ENCODE measurements around the gene CHAD. TPM values are rescaled to one million over a fixed set of nuclear protein-coding genes. Genes with fewer than 3 reads are reported as not detected.
"Not testable (repeated sequence)": the region's sequence is repeated elsewhere in the genome, so short reads cannot be mapped to it uniquely, and the experiment has no call there.

Gene CHAD
- total RNA-seq, 1 experiment from 2014 or later: not detected

GRCh38 chr17:50476545-50477315 lies 8.1 kb upstream of the CHAD start:
- BruUV-seq (replicated peaks): no TSS peak
- Mint-ChIP-seq H3K27ac (ENCODE audit: unreplicated experiment) (peak overlapping the region; percentile 1), H3K36me3 (ENCODE audit: insufficient read depth, unreplicated experiment) (peaks cover 23% of the 10 kb centered on the region), H3K4me1 (ENCODE audit: low read depth, unreplicated experiment) (peaks cover 37% of the 10 kb centered on the region), H3K4me3 (ENCODE audit: unreplicated experiment) (peak overlapping the region; percentile 48), H3K9me3 (ENCODE audit: unreplicated experiment) (no peaks in the 10 kb centered on the region), H3K27me3 (ENCODE audit: insufficient read depth, unreplicated experiment) (no peaks in the 10 kb centered on the region)
- TF ChIP-seq CTCF (IDR thresholded peaks at IDR 0.05; ENCODE audit: insufficient read depth in 1 of 2, low read depth in 1 of 2, low read length in 1 of 2, severe bottlenecking in 1 of 2, unreplicated experiment in 1 of 2): no peak
- Histone ChIP-seq H3K4me3 (ENCODE audit: low read depth, low read length) (no peak overlapping the region; the same call in 1 of the 2 replicates), H3K9me3 (no peaks in the 10 kb centered on the region), H3K27me3 (replicated peaks; ENCODE audit: control insufficient read depth, insufficient read depth, low read length) (no peaks in the 10 kb centered on the region), H3K36me3 (ENCODE audit: control insufficient read depth, insufficient read depth, low read length) (peaks cover 3% of the 10 kb centered on the region; the same call in 1 of the 2 replicates), H3K4me1 (peaks cover 22% of the 10 kb centered on the region)
- no peak for DNase-seq
- POLR2A ChIA-PET: interaction anchor here (0.5 kb wide), 1 partner anchor 229 kb away, joined by 3 read pairs; no protein-coding TSS in a partner anchor
- intact Hi-C loops (cut with micrococcal nuclease; ENCODE audit: unreplicated experiment): loop anchor here (5.0 kb wide), 1 partner anchor 231 kb away; the partner anchor contains the start of gene ANKRD40
- CTCF ChIA-PET: interaction anchor here (0.8 kb wide), 1 partner anchor 68 kb away, joined by 3 read pairs; no protein-coding TSS in a partner anchor

- peak overlapping the region; percentile 48 for H3K4me3 Mint-ChIP-seq (ENCODE audit: unreplicated experiment)
- H3K4me1 Mint-ChIP-seq (ENCODE audit: low read depth, unreplicated experiment): peaks cover 37% of the 10 kb centered on the region
- BruUV-seq (replicated peaks); H3K36me3 ChIP-seq (ENCODE audit: control insufficient read depth, insufficient read depth, low read length); H3K27me3 ChIP-seq (replicated peaks; ENCODE audit: control insufficient read depth, insufficient read depth, low read length); H3K27me3 Mint-ChIP-seq (ENCODE audit: insufficient read depth, unreplicated experiment); H3K4me3 ChIP-seq (ENCODE audit: low read depth, low read length); H3K9me3 ChIP-seq; DNase-seq; H3K9me3 Mint-ChIP-seq (ENCODE audit: unreplicated experiment): not testable (repeated sequence)
- H3K27ac Mint-ChIP-seq (ENCODE audit: unreplicated experiment): peak overlapping the region; percentile 1
- peaks cover 22% of the 10 kb centered on the region for H3K4me1 ChIP-seq
- POLR2A ChIA-PET: interaction anchor here (0.5 kb wide), 2 partner anchors 223 to 1130 kb away, joined by 3 read pairs; no protein-coding TSS in a partner anchor
- CTCF ChIA-PET: interaction anchor here (0.8 to 0.9 kb wide), 2 partner anchors 33 to 114 kb away, joined by 3 to 4 read pairs; no protein-coding TSS in a partner anchor
- intact Hi-C loops (cut with micrococcal nuclease; ENCODE audit: unreplicated experiment): loop anchor here (5.0 kb wide), 1 partner anchor 231 kb away; the partner anchor contains the start of gene ANKRD40
- H3K36me3 Mint-ChIP-seq (ENCODE audit: insufficient read depth, unreplicated experiment): peaks cover 23% of the 10 kb centered on the region
These were observed 7.3 kb upstream of the CHAD start for GRCh38 chr17:50475775-50476544.

DNA sequence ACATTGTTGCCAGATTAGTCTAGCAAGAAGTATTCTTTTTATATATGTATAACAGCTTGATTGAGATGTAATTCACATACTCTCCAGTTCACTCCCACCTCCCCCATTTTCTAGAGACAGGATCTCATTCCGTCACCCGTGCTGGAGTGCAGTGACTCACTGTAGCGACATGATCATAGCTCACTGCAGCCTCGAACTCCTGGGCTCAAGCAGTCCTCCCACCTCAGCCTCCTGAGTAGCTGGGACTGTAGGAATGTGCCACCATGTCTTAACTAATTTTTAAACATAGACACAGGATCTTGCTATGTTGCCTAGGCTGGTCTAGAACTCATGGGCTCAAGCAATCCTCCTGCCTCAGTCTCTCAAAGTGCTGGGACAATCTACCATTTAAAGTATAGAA lies 6.7 kb upstream of the CHAD start:
- Histone ChIP-seq H3K4me1 (peaks cover 22% of the 10 kb centered on the region), H3K4me3 (ENCODE audit: low read depth, low read length) (no peak overlapping the region), H3K27me3 (replicated peaks; ENCODE audit: control insufficient read depth, insufficient read depth, low read length) (no peaks in the 10 kb centered on the region), H3K36me3 (ENCODE audit: control insufficient read depth, insufficient read depth, low read length) (peaks cover 3% of the 10 kb centered on the region; the same call in 1 of the 2 replicates), H3K9me3 (no peaks in the 10 kb centered on the region)
- ChIA-PET POLR2A (interaction anchor here (0.5 kb wide), 1 partner anchor 1129 kb away, joined by 3 read pairs; no protein-coding TSS in a partner anchor), CTCF (interaction anchor here (0.8 to 0.9 kb wide), 2 partner anchors 32 to 113 kb away, joined by 3 to 4 read pairs; no protein-coding TSS in a partner anchor)
- H3K27me3 Mint-ChIP-seq (ENCODE audit: insufficient read depth, unreplicated experiment): no peaks in the 10 kb centered on the region
- DNase-seq: no peak
- peaks cover 22% of the 10 kb centered on the region for H3K36me3 Mint-ChIP-seq (ENCODE audit: insufficient read depth, unreplicated experiment)
- no peak overlapping the region for H3K27ac Mint-ChIP-seq (ENCODE audit: unreplicated experiment)
- TF ChIP-seq CTCF (IDR thresholded peaks at IDR 0.05; ENCODE audit: insufficient read depth in 1 of 2, low read depth in 1 of 2, low read length in 1 of 2, severe bottlenecking in 1 of 2, unreplicated experiment in 1 of 2): no peak
- BruUV-seq (replicated peaks): no TSS peak
- H3K4me3 Mint-ChIP-seq (ENCODE audit: unreplicated experiment): no peak overlapping the region
- H3K4me1 Mint-ChIP-seq (ENCODE audit: low read depth, unreplicated experiment): peaks cover 34% of the 10 kb centered on the region
- intact Hi-C loops (cut with micrococcal nuclease; ENCODE audit: unreplicated experiment): loop anchor here (5.0 kb wide), 1 partner anchor 232 kb away; the partner anchor contains the start of gene ANKRD40
- no peaks in the 10 kb centered on the region for H3K9me3 Mint-ChIP-seq (ENCODE audit: unreplicated experiment)
